ENCODE data around the gene DUSP22. TPM values are rescaled to one million over a fixed set of nuclear protein-coding genes. Genes with fewer than 3 reads are reported as not detected.

Gene DUSP22
- polyA plus RNA-seq, 1 donor, result 24.2 TPM

- no peak for DNase-seq (ENCODE audit: low read depth)
These were observed 87.3 kb downstream of the DUSP22 start for GRCh38 chr6:379410-380181.

DNA sequence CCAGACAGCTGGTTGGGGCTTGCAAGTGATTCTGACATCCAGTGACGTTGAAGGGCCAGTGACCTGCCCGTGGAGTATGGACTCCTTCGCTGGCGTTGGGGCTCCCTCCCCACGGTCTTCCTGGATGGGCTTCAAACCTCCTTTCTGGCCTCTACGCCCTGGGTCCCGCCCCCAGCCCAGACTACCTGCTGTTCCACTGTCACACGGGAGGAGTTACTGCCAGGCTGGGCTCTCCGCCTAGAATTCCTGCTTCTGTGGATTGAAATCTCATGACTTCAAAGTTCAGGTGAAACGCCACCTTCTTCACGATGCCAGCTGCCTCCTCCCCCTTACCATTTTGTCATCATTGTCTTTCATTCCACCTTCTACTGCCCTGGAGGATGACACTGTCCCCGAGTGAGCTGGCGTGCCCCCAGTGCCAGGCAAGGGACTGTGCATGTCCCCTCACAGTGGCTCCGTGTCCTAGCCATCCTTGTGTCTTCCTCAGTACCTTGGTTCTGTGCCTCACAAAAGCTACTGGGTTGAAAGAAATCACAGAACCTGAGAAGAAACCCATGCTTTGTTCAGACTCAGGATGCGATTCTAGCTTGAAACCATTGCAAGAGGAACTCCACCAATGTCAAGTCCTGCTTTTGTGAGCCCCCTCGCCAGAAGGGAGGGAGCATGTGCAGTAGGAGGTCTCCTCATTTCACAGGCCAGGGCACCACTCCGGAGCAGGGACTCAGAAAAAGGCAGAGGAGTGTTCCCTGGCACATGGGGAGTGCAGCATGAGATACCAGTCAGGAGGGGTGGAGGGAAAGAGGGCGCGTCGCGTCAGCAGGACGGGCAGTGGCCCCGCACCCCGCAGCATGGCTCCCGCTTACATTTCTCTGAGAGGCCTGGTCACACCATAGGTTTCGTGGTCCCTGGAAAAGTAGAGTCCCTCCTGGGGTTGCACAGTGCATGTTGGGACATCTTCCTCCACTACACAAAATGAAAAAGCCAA is 88.2 kb downstream of the DUSP22 start:
- no peak for DNase-seq (ENCODE audit: low read depth)

DNA sequence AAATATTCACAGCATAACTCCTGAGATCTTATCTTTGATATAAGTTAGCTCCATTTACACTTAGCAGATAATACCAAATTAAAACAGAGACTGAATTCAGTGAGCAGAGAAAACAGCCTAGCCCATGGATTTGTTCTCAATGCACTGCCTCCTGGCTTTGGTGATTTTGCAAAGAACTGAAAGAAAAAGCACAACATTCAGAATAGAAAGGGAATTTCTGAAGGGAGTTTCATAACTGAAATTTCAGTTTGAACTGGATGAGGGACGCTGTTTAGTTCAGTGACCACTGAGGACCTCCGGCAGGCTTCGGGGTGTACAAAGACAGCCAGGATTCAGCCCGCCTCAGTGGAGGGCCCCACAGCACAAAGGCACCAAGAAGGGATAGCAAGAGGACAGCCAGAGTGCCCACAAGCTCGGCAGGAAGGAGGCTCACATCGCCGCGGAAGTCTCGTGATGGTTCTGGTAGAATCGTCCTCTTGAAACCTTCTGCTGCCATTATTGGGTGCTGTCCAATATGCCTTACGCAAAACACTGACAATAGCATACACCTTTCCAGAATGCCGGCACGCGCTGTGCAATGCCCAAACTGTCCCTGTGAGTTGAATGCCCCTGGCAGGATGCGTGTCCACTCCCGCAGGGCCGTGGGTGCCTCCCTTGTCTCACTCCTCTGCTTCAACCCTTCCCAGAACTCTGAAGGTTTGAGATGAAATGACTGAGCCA is 89.6 kb downstream of the DUSP22 start:
- DNase-seq (ENCODE audit: low read depth), result no peak

DNA sequence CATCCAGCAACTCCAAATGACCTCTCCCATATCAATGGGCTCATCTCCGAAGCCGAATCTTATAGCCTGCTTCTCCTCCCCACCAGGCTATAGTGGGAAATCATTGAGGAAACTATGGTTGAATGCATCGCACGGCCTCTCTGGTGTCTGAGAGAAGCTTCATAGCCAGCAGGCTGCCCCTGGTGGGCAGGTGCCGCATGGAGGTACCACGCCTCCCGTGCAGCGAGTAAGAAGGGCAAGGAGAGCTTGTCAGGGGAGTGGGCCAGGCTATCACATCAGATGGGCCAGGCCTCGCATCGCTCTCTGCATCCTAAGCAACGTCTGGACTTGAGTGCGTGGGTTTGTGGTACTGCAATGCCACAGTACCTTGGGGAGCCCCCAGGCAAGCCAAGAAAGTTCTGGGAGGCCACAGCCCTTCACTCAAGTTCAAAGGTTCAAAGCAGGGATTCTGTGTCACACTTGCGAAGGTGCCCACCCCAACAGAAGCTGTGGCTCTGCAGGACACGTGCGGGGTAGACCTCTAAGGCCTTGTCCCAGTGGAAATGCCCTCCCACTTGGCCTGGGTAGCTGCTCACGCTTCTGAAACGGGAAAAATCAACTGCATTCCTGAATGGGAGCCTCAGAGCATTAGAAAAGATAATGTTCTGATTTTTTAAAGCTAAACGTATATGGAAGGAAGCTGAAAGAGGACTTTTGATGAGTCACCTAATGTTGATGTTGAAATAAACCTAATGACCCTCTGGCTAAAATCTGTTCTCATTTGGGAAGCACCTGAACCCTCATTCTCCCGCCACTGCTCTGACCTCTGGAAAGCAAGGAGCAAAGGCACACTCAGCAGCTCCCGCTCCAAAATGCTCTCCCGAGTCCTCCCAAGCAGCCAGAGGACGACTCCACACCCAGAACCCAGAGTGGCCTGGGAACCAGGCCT is 90.9 kb downstream of the DUSP22 start:
- DNase-seq (ENCODE audit: low read depth), result no peak

DNA sequence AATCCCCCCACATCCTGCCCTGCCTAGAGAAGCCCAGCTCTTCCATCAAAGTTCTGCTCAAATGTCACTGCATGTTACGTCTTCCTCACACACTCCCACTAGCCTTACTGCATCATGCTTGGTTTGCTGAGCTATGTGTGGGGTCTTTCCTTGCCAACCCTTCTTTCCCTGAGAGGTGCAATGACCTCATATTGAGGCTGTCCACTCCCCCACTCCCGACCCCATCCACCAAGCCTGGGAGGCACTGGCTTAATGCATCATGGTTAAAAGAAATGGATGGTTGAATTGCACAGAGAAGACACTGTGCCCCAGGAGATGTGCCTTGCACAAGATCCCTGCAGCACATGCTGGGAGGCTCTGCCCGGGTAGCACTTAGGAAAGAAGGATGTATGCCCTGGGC is 91.6 kb downstream of the DUSP22 start:
- DNase-seq (ENCODE audit: low read depth), result no peak

DNA sequence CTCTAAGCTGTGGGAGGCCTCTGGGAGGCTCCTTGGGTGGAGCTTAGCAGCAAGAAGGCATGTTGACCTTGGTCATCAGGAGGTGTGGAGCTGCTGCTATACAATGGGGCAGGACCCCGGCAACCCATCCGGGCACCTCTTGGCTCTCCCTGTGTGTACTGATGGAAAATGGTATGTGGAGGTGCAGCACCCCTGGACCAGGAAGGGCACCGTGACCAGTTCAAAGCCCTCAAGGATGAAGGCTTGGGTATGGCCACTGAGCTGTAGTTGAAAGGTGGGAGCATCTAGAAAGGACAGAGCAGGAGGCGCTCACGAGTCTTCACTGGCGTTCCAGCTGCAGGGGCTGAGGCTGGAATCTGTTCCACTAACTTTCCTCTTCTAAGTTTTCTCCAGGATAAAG is 92.6 kb downstream of the DUSP22 start:
- DNase-seq (ENCODE audit: low read depth), result no peak

- no peak for DNase-seq (ENCODE audit: low read depth)
These were observed 93.3 kb downstream of the DUSP22 start for GRCh38 chr6:385614-386013.

DNA sequence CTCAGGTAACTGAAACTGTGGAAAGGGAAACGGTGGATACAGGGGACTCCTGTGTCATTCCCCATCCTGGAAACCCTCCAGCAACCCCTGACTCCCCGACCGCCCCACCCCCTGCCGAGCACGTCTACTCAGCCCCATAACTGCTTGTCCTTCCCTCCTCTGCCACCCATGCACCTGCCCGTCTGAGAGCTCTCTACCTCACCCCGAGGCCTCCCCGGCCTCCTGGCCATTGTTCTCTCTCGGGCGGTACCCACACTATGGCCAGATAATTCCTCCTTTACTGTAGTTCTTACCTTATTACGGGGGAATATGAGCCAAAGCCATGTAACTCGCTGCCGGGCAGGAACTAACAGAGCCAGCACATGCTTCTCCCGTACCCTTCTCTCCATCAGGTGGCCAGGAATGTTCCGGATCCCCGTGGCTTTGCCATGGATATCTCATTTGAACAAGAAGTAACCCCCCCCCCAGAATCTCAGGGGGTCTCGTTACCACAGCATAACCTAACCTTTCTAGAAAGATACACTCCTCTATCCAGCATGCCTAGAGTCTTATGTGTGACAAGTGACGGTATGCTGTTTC is 94.5 kb downstream of the DUSP22 start:
- DNase-seq (ENCODE audit: low read depth), result no peak

GRCh38 chr6:387293-387741 is 95.0 kb downstream of the DUSP22 start:
- DNase-seq (ENCODE audit: low read depth), result no peak

DNA sequence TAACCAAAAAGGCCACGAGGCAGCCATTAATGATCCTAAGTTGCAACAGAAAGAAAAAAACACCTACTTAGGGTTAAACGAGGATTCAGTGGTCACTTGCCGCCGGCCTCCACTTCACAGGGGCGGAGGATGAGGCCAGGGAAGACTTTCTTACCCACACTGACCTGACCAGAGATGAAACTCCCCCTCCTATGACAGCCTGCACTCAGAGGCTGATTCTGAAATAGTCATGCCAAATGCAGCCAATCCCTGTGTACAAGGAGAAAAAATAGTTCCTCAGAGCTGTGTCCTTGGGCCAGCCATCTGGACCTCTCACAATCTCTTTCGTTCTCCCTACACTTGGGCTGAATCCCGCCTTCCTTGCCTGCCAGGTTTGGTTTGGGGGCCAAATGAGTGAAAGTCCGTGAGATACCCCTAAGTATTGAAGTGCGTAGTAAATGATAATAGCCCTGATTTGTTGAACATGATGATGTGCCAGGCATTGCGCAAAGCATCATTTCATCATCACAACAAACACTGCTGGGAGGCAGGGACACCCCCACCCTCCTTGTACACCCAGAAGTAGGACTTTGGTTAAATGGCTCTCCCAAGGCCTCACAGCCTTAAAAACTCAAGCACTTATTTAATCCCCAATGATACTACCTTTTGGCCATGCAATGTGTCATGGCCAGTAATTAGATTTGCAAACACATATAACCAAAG is 96.1 kb downstream of the DUSP22 start:
- no peak for DNase-seq (ENCODE audit: low read depth)

DNA sequence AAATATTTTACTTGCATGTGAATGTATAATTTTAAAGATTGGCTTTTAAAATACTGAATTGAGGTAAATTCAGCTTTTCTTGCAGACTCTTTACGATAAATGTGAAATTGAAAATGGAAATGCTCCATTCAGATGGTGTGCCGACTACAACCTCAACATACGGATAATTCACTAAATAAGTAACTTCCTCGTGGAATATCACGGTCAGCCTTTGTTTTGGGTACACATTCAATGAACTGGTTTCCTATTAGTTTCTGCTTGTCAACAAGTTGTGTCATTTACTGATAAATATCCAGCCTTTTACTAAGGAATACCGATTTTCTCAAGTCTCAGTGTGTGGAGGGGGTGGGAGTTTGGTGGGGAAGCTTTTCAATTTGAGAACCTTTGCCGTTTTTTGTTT is 96.9 kb downstream of the DUSP22 start:
- DNase-seq (ENCODE audit: low read depth), result no peak

- no peak for DNase-seq (ENCODE audit: low read depth)
These were observed 97.3 kb downstream of the DUSP22 start for GRCh38 chr6:389622-390021.

GRCh38 chr6:390914-391558 is 98.7 kb downstream of the DUSP22 start:
- no peak for DNase-seq (ENCODE audit: low read depth)

DNA sequence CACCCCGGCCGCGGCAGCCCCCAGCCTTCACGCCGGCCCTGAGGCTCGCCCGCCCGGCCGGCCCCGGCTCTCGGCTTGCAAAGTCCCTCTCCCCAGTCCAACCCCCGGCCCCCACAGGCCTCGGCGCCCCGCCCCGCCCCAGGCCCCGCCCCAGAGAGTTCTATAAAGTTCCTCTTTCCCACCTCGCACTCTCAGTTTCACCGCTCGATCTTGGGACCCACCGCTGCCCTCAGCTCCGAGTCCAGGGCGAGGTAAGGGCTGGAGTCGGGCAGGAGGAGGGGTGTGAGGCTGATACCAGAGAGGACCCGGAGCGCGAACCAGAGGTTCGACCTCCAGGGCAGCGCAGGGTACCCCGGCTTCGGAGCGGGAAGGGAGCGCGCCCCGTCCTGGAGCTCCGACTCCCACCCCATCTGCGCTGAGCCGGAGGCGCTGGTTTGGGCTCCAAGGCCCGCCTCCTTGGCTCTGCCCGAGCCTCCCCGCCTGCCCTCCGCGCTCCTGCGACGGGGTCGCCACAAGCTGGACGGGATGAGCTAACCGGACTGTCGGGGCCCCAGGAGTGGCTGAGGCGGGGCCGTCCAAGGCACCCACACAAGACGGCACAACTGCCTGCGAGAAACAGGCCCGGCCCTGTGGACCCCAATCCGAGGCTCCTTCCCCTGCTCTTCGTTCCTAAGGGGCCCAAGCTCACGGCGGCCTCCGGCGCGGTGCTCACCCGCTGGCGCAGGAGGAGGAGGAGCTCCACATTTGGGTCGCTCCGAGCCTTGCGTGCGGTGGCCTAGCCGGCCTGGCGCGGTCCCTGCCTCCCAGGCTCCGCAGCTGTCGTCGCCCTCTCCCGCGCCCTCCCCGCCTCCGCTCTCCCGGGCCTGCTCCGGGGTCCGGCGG is 99.5 kb downstream of the DUSP22 start, which contains the start of gene IRF4:
IRF4 (plus strand) TSS at position 194 of the 882 bp plus-strand sequence. CDS start 1,401 bp downstream, outside the sequence.
- DNase-seq (ENCODE audit: low read depth), result no peak

DNA sequence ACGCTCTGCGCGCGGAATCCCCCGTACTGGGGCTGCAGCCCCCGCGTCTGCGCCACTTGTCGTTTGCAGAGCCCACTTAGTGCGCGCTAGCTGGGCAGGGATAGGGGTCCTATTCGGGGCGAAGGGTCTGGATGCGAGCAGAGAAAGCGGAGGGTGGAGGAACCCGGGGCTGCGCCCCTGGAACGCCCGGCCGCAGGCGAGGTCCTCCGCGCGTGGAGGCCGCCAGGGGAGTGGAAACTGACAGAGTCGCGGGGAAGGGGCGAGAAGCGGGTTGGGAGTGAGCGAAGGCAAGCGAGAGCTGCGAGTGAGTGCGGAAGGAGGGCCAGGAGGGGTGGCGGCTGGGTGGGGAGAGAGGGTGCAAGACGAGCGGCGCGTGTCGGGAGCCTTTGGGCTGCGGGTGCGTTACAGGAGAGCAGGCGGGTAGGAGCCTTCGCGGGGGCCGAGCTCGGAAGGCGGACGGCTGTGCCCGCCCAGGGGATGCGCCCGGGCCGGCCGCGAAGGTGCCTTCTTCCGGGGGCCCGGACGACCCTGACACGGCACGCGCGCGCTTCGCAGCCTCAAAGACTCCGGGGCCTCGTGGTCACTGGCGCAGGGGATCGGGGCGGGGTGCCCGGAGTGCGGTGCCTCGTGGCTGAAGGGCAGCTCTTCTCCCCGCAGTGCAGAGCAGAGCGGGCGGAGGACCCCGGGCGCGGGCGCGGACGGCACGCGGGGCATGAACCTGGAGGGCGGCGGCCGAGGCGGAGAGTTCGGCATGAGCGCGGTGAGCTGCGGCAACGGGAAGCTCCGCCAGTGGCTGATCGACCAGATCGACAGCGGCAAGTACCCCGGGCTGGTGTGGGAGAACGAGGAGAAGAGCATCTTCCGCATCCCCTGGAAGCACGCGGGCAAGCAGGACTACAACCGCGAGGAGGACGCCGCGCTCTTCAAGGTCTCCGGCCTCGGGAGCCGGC is 100.4 kb downstream of the DUSP22 start:
- DNase-seq (ENCODE audit: low read depth), result no peak

GRCh38 chr6:393391-394221 is 101.3 kb downstream of the DUSP22 start:
- DNase-seq (ENCODE audit: low read depth), result no peak
